HepG2 (cell line): ENCODE results near the gene LTA. TPM values are rescaled to one million over a fixed set of nuclear protein-coding genes. Genes with fewer than 3 reads are reported as not detected.

ENCODE experiments used
- FOSL1 ChIP-seq: sonication (generic); formaldehyde crosslinking; IDR thresholded peaks from 2 replicates; pipeline ENCODE4 v1.9.0; 2021; ENCODE audit warnings: missing genetic modification reagents, borderline replicate concordance
- HMG20B ChIP-seq: conservative IDR thresholded peaks from 2 replicates; pipeline ENCODE4 v1.6.1; 2016; ENCODE audit warnings: missing genetic modification reagents, missing compliant biosample characterization
- KLF12 ChIP-seq: sonication (generic); formaldehyde crosslinking; IDR thresholded peaks from 2 replicates; pipeline ENCODE4 v1.4.0; 2020; ENCODE audit warnings: missing genetic modification reagents, borderline replicate concordance
- MXD4 ChIP-seq: IDR thresholded peaks from 2 replicates; pipeline ENCODE4 v1.6.1; 2016; ENCODE audit warnings: mild to moderate bottlenecking, missing biosample characterization, missing genetic modification reagents
- PATZ1 ChIP-seq: sonication (generic); formaldehyde crosslinking; IDR thresholded peaks from 2 replicates; pipeline ENCODE4 v1.4.0; 2020; ENCODE audit warnings: missing genetic modification reagents
- PREB ChIP-seq: sonication (generic); formaldehyde crosslinking; IDR thresholded peaks from 2 replicates; pipeline ENCODE4 v1.4.0; 2020; ENCODE audit warnings: missing genetic modification reagents
- ZNF142 ChIP-seq: sonication (generic); formaldehyde crosslinking; IDR thresholded peaks from 2 replicates; pipeline ENCODE4 v1.4.0; 2020; ENCODE audit warnings: missing genetic modification reagents
- ZNF143 ChIP-seq: sonication (generic); formaldehyde crosslinking; IDR thresholded peaks from 2 replicates; pipeline ENCODE4 v1.4.0; 2020; ENCODE audit warnings: missing genetic modification reagents
- ZNF383 ChIP-seq: sonication (generic); formaldehyde crosslinking; IDR thresholded peaks from 2 replicates; pipeline ENCODE4 v1.4.0; 2020; ENCODE audit warnings: missing genetic modification reagents, mild to moderate bottlenecking, borderline replicate concordance
- ZNF557 ChIP-seq: sonication (generic); formaldehyde crosslinking; IDR thresholded peaks from 2 replicates; pipeline ENCODE4 v1.4.0; 2020; ENCODE audit warnings: missing genetic modification reagents
- ZNF878 ChIP-seq: sonication (generic); formaldehyde crosslinking; IDR thresholded peaks from 2 replicates; pipeline ENCODE4 v1.8.1; 2023; ENCODE audit warnings: mild to moderate bottlenecking, missing genetic modification reagents, moderate library complexity
- polyA plus RNA-seq, 8 experiments: library from polyadenylated mRNA; depleted of rRNA in 3 of 8; stranded (reverse) in 7 of 8; unstranded in 1 of 8; fragments of >200 nt; fragmentation: Illumina TruSeq in 4 of 8; extraction: Trizol in 4 of 8; gene quantifications; 2 replicates each; pipeline versions ENCODE4 v1.2.1 to v1.2.3, GENCODE V29; 2011 to 2016; ENCODE audit warnings: low read depth in 4 of 8, missing spikeins in 1 of 8, mixed read lengths in 1 of 8; ENCODE audit not compliant: insufficient read depth in 1 of 8
- total RNA-seq, 5 experiments: library from RNA; depleted of rRNA; stranded (reverse); fragments of >200 nt; fragmentation: Illumina TruSeq; extraction: Trizol; gene quantifications; 2 replicates each; pipeline ENCODE4 v1.2.3, GENCODE V29; 2016; ENCODE audit warnings: low read depth in 1 of 5
- TF ChIP-seq, protein P1 (sequence below): sonication (generic); formaldehyde crosslinking; IDR thresholded peaks from 2 replicates; pipeline ENCODE4 v1.5.0; 2020; ENCODE audit warnings: mild to moderate bottlenecking, missing genetic modification reagents

Gene LTA
- total and polyA plus RNA-seq, 2 of the 13 experiments (the other 11 are each of a cell fraction or from before 2014, with no cell fraction given) = 0.09 TPM; not detected in 1

DNA sequence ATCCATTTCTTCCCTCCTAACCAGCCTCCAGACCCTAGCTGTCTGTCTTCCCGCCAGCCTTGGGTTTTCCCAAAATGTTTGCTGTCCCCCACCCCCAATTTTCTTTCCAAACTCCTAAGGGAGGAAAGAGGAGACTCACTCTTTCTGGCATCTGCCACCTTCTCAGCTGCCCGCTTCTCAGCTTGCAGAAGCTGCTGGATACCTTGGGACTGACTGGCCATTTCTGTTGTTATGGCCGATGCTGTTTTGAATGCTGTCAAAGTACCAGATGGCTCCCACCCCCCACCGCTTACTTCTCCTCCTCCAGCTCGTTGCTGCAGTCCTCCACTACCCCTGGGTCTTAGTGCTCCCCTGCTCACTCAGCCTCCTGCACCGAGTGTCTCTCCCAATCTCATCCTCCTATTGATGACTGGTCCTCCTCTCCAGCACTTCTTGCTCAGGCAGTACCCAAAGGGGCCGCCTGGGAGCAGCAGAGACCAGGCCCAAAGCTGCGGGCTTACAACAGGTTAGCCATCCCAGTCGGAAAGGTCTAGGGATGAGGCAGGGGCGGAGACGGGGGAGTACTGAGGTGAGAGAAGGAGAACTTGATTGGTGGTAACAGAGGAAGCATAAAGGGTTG, 25.6 kb upstream of the LTA start, which contains the start of gene ATP6V1G2 (continued):
- TF ChIP-seq ZNF142 (CRISPR knock-in tag) (no peak), ZNF557 (no peak), ZNF878 (CRISPR knock-in tag) (0 out of 2 replicates have a peak, but pooled peaks have one; percentile 27), FOSL1 (CRISPR knock-in tag) (no peak), HMG20B (CRISPR knock-in tag) (no peak), PREB (no peak), KLF12 (no peak), PATZ1 (CRISPR knock-in tag) (peak; percentile 53; the same call in 1 of the 2 replicates), ZNF143 (CRISPR knock-in tag) (no peak), ZNF383 (CRISPR knock-in tag) (no peak), MXD4 (CRISPR knock-in tag) (0 out of 2 replicates have a peak, but pooled peaks have one; percentile 10)
- TF ChIP-seq, protein P1, sequence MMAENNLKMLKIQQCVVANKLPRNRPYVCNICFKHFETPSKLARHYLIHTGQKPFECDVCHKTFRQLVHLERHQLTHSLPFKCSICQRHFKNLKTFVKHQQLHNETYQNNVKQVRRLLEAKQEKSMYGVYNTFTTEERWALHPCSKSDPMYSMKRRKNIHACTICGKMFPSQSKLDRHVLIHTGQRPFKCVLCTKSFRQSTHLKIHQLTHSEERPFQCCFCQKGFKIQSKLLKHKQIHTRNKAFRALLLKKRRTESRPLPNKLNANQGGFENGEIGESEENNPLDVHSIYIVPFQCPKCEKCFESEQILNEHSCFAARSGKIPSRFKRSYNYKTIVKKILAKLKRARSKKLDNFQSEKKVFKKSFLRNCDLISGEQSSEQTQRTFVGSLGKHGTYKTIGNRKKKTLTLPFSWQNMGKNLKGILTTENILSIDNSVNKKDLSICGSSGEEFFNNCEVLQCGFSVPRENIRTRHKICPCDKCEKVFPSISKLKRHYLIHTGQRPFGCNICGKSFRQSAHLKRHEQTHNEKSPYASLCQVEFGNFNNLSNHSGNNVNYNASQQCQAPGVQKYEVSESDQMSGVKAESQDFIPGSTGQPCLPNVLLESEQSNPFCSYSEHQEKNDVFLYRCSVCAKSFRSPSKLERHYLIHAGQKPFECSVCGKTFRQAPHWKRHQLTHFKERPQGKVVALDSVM (CRISPR knock-in tag) = peak; percentile 62; the same call in 1 of the 2 replicates
